GM23338 (cell line): ENCODE data around the gene TIMM50. TPM values are rescaled to one million over a fixed set of nuclear protein-coding genes. Genes with fewer than 3 reads are reported as not detected.

Source experiments
- ATAC-seq: fragments of 200-7000 bp; cut with Tn5 transposase; 3 replicates; pipeline ENCODE4 v1.9.1; 2020
- DNase-seq: peaks from one replicate; pipeline ENCODE4 v3.0.0-alpha.2; 2015; ENCODE audit warnings: low spot score
- H2AFZ ChIP-seq: fragments of 200-600 bp; sonication (generic); 2 replicates; pipeline ENCODE4 v1.8.0; 2016; ENCODE audit warnings: antibody characterized with exemption, mild to moderate bottlenecking, moderate library complexity
- H3F3A ChIP-seq: fragments of 200-600 bp; sonication (generic); replicated peaks from 2 replicates; pipeline ENCODE4 v1.8.0; 2017; ENCODE audit warnings: antibody characterized with exemption, mixed run types, low read depth
- H3K27ac ChIP-seq: fragments of 200-600 bp; sonication (generic); 2 replicates; pipeline ENCODE4 v1.6.1; 2016; ENCODE audit warnings: low read depth
- H3K27me3 ChIP-seq: fragments of 200-600 bp; sonication (generic); 2 replicates; pipeline ENCODE4 v1.8.0; 2016; ENCODE audit warnings: mild to moderate bottlenecking, mixed run types, moderate library complexity; ENCODE audit not compliant: insufficient read depth
- H3K36me3 ChIP-seq: fragments of 200-600 bp; sonication (generic); 2 replicates; pipeline ENCODE4 v1.8.0; 2016; ENCODE audit warnings: mild to moderate bottlenecking; ENCODE audit not compliant: insufficient read depth
- H3K4me1 ChIP-seq: fragments of 200-600 bp; sonication (generic); 2 replicates; pipeline ENCODE4 v1.8.0; 2016; ENCODE audit warnings: mild to moderate bottlenecking, moderate library complexity; ENCODE audit not compliant: insufficient read depth
- H3K4me2 ChIP-seq: fragments of 200-600 bp; sonication (generic); 2 replicates; pipeline ENCODE4 v1.7.1; 2017; ENCODE audit warnings: mixed run types
- H3K4me3 ChIP-seq: fragments of 200-600 bp; sonication (generic); 2 replicates; pipeline ENCODE4 v1.6.1; 2016; ENCODE audit warnings: mixed run types
- H3K79me2 ChIP-seq: fragments of 200-600 bp; sonication (generic); replicated peaks from 2 replicates; pipeline ENCODE4 v1.8.0; 2017; ENCODE audit warnings: mild to moderate bottlenecking; ENCODE audit not compliant: insufficient read depth
- H3K9me2 ChIP-seq: fragments of 200-600 bp; sonication (generic); 2 replicates; pipeline ENCODE4 v1.8.0; 2017; ENCODE audit not compliant: insufficient read depth
- H4K20me1 ChIP-seq: fragments of 200-600 bp; sonication (generic); replicated peaks from 2 replicates; pipeline ENCODE4 v1.8.0; 2017; ENCODE audit warnings: mild to moderate bottlenecking; ENCODE audit not compliant: insufficient read depth
- H3K27ac Mint-ChIP-seq: 2 replicates; pipeline ENCODE4 v1.8.0; 2020; ENCODE audit warnings: inconsistent platforms, mild to moderate bottlenecking, moderate library complexity, mixed read lengths
- H3K27me3 Mint-ChIP-seq: 3 replicates; pipeline ENCODE4 v1.8.0; 2022; ENCODE audit warnings: low read depth, mild to moderate bottlenecking, moderate library complexity, mixed read lengths, inconsistent platforms; ENCODE audit not compliant: insufficient read depth, poor library complexity
- H3K36me3 Mint-ChIP-seq: 3 replicates; pipeline ENCODE4 v1.8.0; 2021; ENCODE audit warnings: low read depth, mild to moderate bottlenecking, inconsistent platforms, moderate library complexity, mixed read lengths
- H3K4me1 Mint-ChIP-seq: 3 replicates; pipeline ENCODE4 v1.8.0; 2020; ENCODE audit warnings: mild to moderate bottlenecking, inconsistent platforms, mixed read lengths
- H3K4me3 Mint-ChIP-seq: 3 replicates; pipeline ENCODE4 v1.8.0; 2021; ENCODE audit warnings: moderate library complexity, mild to moderate bottlenecking, inconsistent platforms, mixed read lengths
- H3K9me3 Mint-ChIP-seq: 3 replicates; pipeline ENCODE4 v1.8.0; 2020; ENCODE audit warnings: moderate library complexity, mild to moderate bottlenecking, inconsistent platforms, mixed read lengths
- CREB1 ChIP-seq: fragments of 250-450 bp; sonication (Bioruptor Pico); IDR thresholded peaks from 2 replicates; pipeline ENCODE4 v1.5.0; 2020; ENCODE audit warnings: low read depth, mild to moderate bottlenecking, moderate library complexity
- CTCF ChIP-seq, 2 experiments: fragments of 200-600 bp in 1 of 2; sonication (generic) in 1 of 2; conservative IDR thresholded peaks; 2 replicates each; pipeline versions ENCODE4 v1.5.1 to v1.6.1; 2016 to 2017; ENCODE audit warnings: antibody characterized with exemption in 2 of 2, low read depth in 2 of 2, mild to moderate bottlenecking in 2 of 2, moderate library complexity in 1 of 2
- ETS1 ChIP-seq: IDR thresholded peaks from 2 replicates; pipeline ENCODE4 v1.6.1; 2016; ENCODE audit warnings: antibody characterized with exemption
- EZH2 ChIP-seq: fragments of 200-600 bp; sonication (generic); IDR thresholded peaks from one replicate; pipeline ENCODE4 v1.8.0; 2017; ENCODE audit warnings: antibody characterized with exemption, mild to moderate bottlenecking, low read depth; ENCODE audit not compliant: unreplicated experiment
- EZH2phosphoT487 ChIP-seq: fragments of 200-600 bp; sonication (generic); IDR thresholded peaks from one replicate; pipeline ENCODE4 v1.8.1; 2018; ENCODE audit warnings: antibody characterized with exemption; ENCODE audit not compliant: unreplicated experiment
- JUNB ChIP-seq: IDR thresholded peaks from one replicate; pipeline ENCODE4 v1.6.1; 2016; ENCODE audit warnings: antibody characterized with exemption; ENCODE audit not compliant: unreplicated experiment
- NANOG ChIP-seq: IDR thresholded peaks from 2 replicates; pipeline ENCODE4 v1.6.1; 2016; ENCODE audit warnings: antibody characterized with exemption, borderline replicate concordance
- POLR2AphosphoS5 ChIP-seq: IDR thresholded peaks from 2 replicates; pipeline ENCODE4 v1.6.1; 2016; ENCODE audit warnings: antibody characterized with exemption, low read depth
- STAT1 ChIP-seq: IDR thresholded peaks from one replicate; pipeline ENCODE4 v1.6.1; 2016; ENCODE audit warnings: antibody characterized with exemption; ENCODE audit not compliant: unreplicated experiment
- ZNF114 ChIP-seq: fragments of 250-450 bp; sonication (Bioruptor Pico); IDR thresholded peaks from 2 replicates; pipeline ENCODE4 v1.5.0; 2020; ENCODE audit warnings: mild to moderate bottlenecking, moderate library complexity
- ZNF331 ChIP-seq: fragments of 250-450 bp; sonication (Bioruptor Pico); IDR thresholded peaks from 2 replicates; pipeline ENCODE4 v1.5.0; 2020; ENCODE audit warnings: low read depth, mild to moderate bottlenecking, moderate library complexity
- ZNF462 ChIP-seq: fragments of 250-450 bp; sonication (Bioruptor Pico); IDR thresholded peaks from 2 replicates; pipeline ENCODE4 v1.5.0; 2020; ENCODE audit warnings: mild to moderate bottlenecking, moderate library complexity
- polyA plus RNA-seq: library from polyadenylated mRNA; unstranded; fragments of >200 nt; fragmentation: Nextera tagmentation; extraction: Ambion mirVana; gene quantifications from 2 replicates; pipeline ENCODE4 v1.2.1, GENCODE V29; 2016
- total RNA-seq: library from RNA; depleted of rRNA; stranded (reverse); fragments of >200 nt; shearing (Covaris generic); gene quantifications from 2 replicates; pipeline ENCODE4 v1.2.3, GENCODE V29; 2014
- TF ChIP-seq, protein P1 (sequence below): IDR thresholded peaks from one replicate; pipeline ENCODE4 v1.6.1; 2018; ENCODE audit warnings: antibody characterized with exemption; ENCODE audit not compliant: unreplicated experiment

Gene TIMM50
- total and polyA plus RNA-seq, 2 experiments from 2014 or later = 119 to 139 TPM

- TF ChIP-seq, protein P1, sequence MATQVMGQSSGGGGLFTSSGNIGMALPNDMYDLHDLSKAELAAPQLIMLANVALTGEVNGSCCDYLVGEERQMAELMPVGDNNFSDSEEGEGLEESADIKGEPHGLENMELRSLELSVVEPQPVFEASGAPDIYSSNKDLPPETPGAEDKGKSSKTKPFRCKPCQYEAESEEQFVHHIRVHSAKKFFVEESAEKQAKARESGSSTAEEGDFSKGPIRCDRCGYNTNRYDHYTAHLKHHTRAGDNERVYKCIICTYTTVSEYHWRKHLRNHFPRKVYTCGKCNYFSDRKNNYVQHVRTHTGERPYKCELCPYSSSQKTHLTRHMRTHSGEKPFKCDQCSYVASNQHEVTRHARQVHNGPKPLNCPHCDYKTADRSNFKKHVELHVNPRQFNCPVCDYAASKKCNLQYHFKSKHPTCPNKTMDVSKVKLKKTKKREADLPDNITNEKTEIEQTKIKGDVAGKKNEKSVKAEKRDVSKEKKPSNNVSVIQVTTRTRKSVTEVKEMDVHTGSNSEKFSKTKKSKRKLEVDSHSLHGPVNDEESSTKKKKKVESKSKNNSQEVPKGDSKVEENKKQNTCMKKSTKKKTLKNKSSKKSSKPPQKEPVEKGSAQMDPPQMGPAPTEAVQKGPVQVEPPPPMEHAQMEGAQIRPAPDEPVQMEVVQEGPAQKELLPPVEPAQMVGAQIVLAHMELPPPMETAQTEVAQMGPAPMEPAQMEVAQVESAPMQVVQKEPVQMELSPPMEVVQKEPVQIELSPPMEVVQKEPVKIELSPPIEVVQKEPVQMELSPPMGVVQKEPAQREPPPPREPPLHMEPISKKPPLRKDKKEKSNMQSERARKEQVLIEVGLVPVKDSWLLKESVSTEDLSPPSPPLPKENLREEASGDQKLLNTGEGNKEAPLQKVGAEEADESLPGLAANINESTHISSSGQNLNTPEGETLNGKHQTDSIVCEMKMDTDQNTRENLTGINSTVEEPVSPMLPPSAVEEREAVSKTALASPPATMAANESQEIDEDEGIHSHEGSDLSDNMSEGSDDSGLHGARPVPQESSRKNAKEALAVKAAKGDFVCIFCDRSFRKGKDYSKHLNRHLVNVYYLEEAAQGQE = no peak
- TF ChIP-seq POLR2AphosphoS5 = no peak
- no peak for TF ChIP-seq JUNB
These were observed 19.3 kb downstream of the TIMM50 start (continued) for GRCh38 chr19:39499932-39500331.

- DNase-seq (no peak), ATAC-seq (no peak)
- H3F3A ChIP-seq = peaks cover 9% of the 10 kb centered on the region
- Mint-ChIP-seq H3K9me3 (peaks cover 16% of the 10 kb centered on the region), H3K36me3 (peaks cover 15% of the 10 kb centered on the region), H3K4me1 (peaks cover 16% of the 10 kb centered on the region), H3K4me3 (peak overlapping the region; percentile 25; the same call in 1 of the 3 replicates), H3K27me3 (peaks cover 82% of the 10 kb centered on the region), H3K27ac (no peak overlapping the region)
- no peak overlapping the region for H3K27ac ChIP-seq
- 0 out of 2 replicates have a peak, but pooled peaks cover 7% of the 10 kb centered on the region for H3K9me2 ChIP-seq
- H2AFZ ChIP-seq = no peak overlapping the region
- peaks cover 86% of the 10 kb centered on the region for H3K27me3 ChIP-seq
- peaks cover 11% of the 10 kb centered on the region; the same call in 1 of the 2 replicates for H3K4me1 ChIP-seq
- H3K4me2 ChIP-seq = no peak overlapping the region
- no peaks in the 10 kb centered on the region for H4K20me1 ChIP-seq
- no peaks in the 10 kb centered on the region for H3K79me2 ChIP-seq
- no peaks in the 10 kb centered on the region for H3K36me3 ChIP-seq
- no peak overlapping the region for H3K4me3 ChIP-seq
- TF ChIP-seq POLR2AphosphoS5 (no peak), NANOG (no peak), ZNF114 (CRISPR knock-in tag) (no peak), CREB1 (CRISPR knock-in tag) (no peak), ZNF331 (CRISPR knock-in tag) (no peak), ETS1 (no peak), JUNB (no peak), STAT1 (no peak), EZH2 (no peak), CTCF (conservative IDR thresholded peaks at IDR 0.05; ENCODE audit: low read depth in 2 of 2) (no peak), ZNF462 (CRISPR knock-in tag) (no peak), EZH2phosphoT487 (no peak)
These were observed 19.9 kb downstream of the TIMM50 start for GRCh38 chr19:39500543-39500942.
